ENCODE results near the gene SH2D3A.
A peak's percentile ranks its signal among the peaks of the same experiment; 100 is the strongest.
"Not testable (repeated sequence)": the region's sequence is repeated elsewhere in the genome, so short reads cannot be mapped to it uniquely, and the experiment has no call there.

SH2D3A gene

DNA sequence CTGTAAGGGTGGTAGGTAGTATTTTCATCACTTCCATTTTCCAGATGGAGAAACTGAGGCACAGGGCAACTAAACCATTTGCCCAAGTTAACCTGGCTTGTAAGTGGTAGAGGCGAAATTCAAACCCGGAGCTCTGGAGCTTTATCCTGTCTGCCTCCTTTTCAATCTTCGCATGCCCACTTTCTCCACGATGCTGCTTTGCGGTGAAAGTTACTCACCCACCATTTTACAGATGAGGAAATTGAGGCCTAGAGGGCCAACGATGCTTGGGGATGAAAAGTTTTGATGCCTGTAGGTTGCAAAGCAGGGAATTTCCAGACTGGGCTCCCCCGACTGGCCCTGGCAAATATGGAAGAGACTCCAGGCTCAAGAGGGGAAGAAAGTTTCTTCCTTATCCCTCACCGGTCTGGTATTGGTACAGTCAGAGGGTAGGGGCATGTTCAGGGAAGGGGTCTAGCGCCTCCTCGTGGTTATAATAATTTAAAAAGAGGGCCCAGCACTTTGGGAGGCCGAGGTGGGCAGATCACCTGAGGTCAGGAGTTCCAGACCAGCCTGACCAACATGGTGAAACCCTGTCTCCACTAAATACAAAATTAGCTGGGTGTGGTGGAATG is 1.9 kb upstream of the SH2D3A start:
- H3K9ac ChIP-seq (ENCODE audit: low read depth, low read length) = no peak overlapping the region
- H3K4me1 ChIP-seq (ENCODE audit: control insufficient read depth, insufficient read depth, low read length) = peaks cover 13% of the 10 kb centered on the region
- H3K27me3 ChIP-seq (ENCODE audit: control insufficient read depth, insufficient read depth, low read length) = no peaks in the 10 kb centered on the region
- H3K4me3 ChIP-seq (ENCODE audit: low read depth, low read length) = no peak overlapping the region
- no peaks in the 10 kb centered on the region for H3K36me3 ChIP-seq (ENCODE audit: control insufficient read depth, insufficient read depth, low read length)
- H3K9me3 ChIP-seq (ENCODE audit: control insufficient read depth, insufficient read depth, low read length) = no peaks in the 10 kb centered on the region

- H3K27me3 ChIP-seq (ENCODE audit: control insufficient read depth, insufficient read depth, low read length) = no peaks in the 10 kb centered on the region
- H3K4me3 ChIP-seq (ENCODE audit: low read depth, low read length) = peak overlapping the region; percentile 75
- no peaks in the 10 kb centered on the region for H3K36me3 ChIP-seq (ENCODE audit: control insufficient read depth, insufficient read depth, low read length)
- H3K4me1 ChIP-seq (ENCODE audit: control insufficient read depth, insufficient read depth, low read length) = peaks cover 13% of the 10 kb centered on the region
- no peaks in the 10 kb centered on the region for H3K9me3 ChIP-seq (ENCODE audit: control insufficient read depth, insufficient read depth, low read length)
- no peak overlapping the region for H3K9ac ChIP-seq (ENCODE audit: low read depth, low read length)
Observed at GRCh38 chr19:6768236-6768785, 1.1 kb upstream of the SH2D3A start.

DNA sequence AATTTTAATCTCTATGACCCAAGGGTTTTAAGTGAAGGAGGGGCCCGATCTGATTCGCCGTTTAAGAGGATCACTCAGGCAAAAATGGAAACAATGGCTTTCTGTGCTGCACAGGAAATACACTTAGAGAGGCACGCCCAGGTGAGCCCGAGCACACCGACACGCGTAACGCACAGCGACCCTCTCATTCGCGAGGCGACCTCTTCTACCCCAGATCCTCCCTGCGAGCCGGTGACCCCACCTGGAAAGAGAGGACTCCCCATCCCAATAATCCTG is 216 bp downstream of the SH2D3A start:
- peak overlapping the region; percentile 98 for H3K4me3 ChIP-seq (ENCODE audit: low read depth, low read length)
- H3K36me3 ChIP-seq (ENCODE audit: control insufficient read depth, insufficient read depth, low read length) = no peaks in the 10 kb centered on the region
- no peak overlapping the region for H3K9ac ChIP-seq (ENCODE audit: low read depth, low read length)
- H3K9me3 ChIP-seq (ENCODE audit: control insufficient read depth, insufficient read depth, low read length) = no peaks in the 10 kb centered on the region
- H3K4me1 ChIP-seq (ENCODE audit: control insufficient read depth, insufficient read depth, low read length) = peaks cover 13% of the 10 kb centered on the region
- no peaks in the 10 kb centered on the region for H3K27me3 ChIP-seq (ENCODE audit: control insufficient read depth, insufficient read depth, low read length)

GRCh38 chr19:6766357-6767080 is 716 bp downstream of the SH2D3A start:
- Histone ChIP-seq H3K9ac (ENCODE audit: low read depth, low read length) (no peak overlapping the region), H3K4me1 (ENCODE audit: control insufficient read depth, insufficient read depth, low read length) (peaks cover 13% of the 10 kb centered on the region), H3K9me3 (ENCODE audit: control insufficient read depth, insufficient read depth, low read length) (no peaks in the 10 kb centered on the region), H3K36me3 (ENCODE audit: control insufficient read depth, insufficient read depth, low read length) (no peaks in the 10 kb centered on the region), H3K27me3 (ENCODE audit: control insufficient read depth, insufficient read depth, low read length) (no peaks in the 10 kb centered on the region), H3K4me3 (ENCODE audit: low read depth, low read length) (peak overlapping the region; percentile 98)

DNA sequence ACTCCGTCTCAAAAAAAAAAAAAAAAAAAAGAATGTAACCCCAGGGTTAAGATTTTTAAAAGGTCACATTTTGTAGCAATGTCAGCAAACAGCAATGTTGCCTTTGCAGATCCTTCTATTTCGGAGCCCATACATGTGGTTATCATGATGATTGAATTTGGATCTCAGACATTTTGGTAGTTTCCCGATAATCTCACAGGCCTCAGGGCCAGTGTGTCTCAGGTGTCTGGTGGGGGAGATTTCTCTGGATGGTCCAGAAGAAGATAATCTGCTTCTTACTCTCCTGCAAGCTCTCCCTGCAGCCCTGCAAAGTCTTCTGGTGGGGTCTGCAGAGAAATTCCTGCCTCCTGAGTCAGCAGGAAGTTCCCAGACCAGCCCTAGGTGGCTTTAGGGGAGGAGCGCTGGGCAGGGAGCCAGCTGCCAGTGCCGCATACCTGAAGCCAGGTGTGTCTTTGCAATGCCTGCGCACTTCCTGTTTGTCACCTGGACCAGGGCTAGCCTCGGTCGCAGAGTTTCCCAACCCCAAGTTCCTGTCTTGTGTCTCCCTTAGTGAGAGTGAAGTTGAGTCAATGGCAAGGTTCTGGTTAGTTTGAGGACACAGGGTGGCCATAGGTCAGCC is 1.4 kb downstream of the SH2D3A start:
- peak overlapping the region; percentile 26 for H3K9ac ChIP-seq (ENCODE audit: low read depth, low read length)
- H3K4me1 ChIP-seq (ENCODE audit: control insufficient read depth, insufficient read depth, low read length) = peaks cover 13% of the 10 kb centered on the region
- H3K27me3 ChIP-seq (ENCODE audit: control insufficient read depth, insufficient read depth, low read length) = no peaks in the 10 kb centered on the region
- peak overlapping the region; percentile 98 for H3K4me3 ChIP-seq (ENCODE audit: low read depth, low read length)
- no peaks in the 10 kb centered on the region for H3K9me3 ChIP-seq (ENCODE audit: control insufficient read depth, insufficient read depth, low read length)
- H3K36me3 ChIP-seq (ENCODE audit: control insufficient read depth, insufficient read depth, low read length) = peaks cover under 1% of the 10 kb centered on the region

GRCh38 chr19:6762253-6762797 is 4.9 kb downstream of the SH2D3A start:
- H3K27me3 ChIP-seq (ENCODE audit: control insufficient read depth, insufficient read depth, low read length); H3K9me3 ChIP-seq (ENCODE audit: control insufficient read depth, insufficient read depth, low read length); H3K4me3 ChIP-seq (ENCODE audit: low read depth, low read length); H3K9ac ChIP-seq (ENCODE audit: low read depth, low read length); H3K4me1 ChIP-seq (ENCODE audit: control insufficient read depth, insufficient read depth, low read length): not testable (repeated sequence)
- H3K36me3 ChIP-seq (ENCODE audit: control insufficient read depth, insufficient read depth, low read length) = peaks cover 11% of the 10 kb centered on the region

- Histone ChIP-seq H3K36me3 (ENCODE audit: control insufficient read depth, insufficient read depth, low read length) (peaks cover 11% of the 10 kb centered on the region), H3K4me1 (ENCODE audit: control insufficient read depth, insufficient read depth, low read length) (peaks cover 5% of the 10 kb centered on the region), H3K27me3 (ENCODE audit: control insufficient read depth, insufficient read depth, low read length) (no peaks in the 10 kb centered on the region), H3K9me3 (ENCODE audit: control insufficient read depth, insufficient read depth, low read length) (no peaks in the 10 kb centered on the region), H3K4me3 (ENCODE audit: low read depth, low read length) (no peak overlapping the region), H3K9ac (ENCODE audit: low read depth, low read length) (no peak overlapping the region)
Observed at GRCh38 chr19:6761053-6761676, 6.1 kb downstream of the SH2D3A start.

DNA sequence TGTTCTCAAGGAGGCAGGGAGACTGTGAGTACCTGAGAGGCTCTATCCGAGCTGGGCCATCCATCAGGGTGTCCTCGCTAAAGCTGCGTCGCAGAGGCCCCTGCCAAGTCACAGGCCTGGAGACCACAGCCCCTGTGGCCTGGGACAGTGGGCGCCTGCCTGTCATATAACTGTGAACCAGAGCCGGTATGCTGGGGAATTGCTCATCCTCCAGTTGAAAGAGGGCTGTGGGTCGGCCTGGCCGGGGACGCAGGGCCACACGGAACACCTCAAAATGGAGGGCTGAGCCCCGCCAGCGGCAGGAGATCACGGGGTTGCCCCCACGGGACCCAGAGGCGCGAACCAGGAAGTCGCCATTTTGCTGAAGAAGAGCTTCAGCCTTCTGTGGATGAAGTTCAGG is 6.6 kb downstream of the SH2D3A start:
- Histone ChIP-seq H3K36me3 (ENCODE audit: control insufficient read depth, insufficient read depth, low read length) (peaks cover 11% of the 10 kb centered on the region), H3K9ac (ENCODE audit: low read depth, low read length) (no peak overlapping the region), H3K4me3 (ENCODE audit: low read depth, low read length) (no peak overlapping the region), H3K27me3 (ENCODE audit: control insufficient read depth, insufficient read depth, low read length) (no peaks in the 10 kb centered on the region), H3K9me3 (ENCODE audit: control insufficient read depth, insufficient read depth, low read length) (no peaks in the 10 kb centered on the region), H3K4me1 (ENCODE audit: control insufficient read depth, insufficient read depth, low read length) (peaks cover 1% of the 10 kb centered on the region)

- H3K27me3 ChIP-seq (ENCODE audit: control insufficient read depth, insufficient read depth, low read length) = no peaks in the 10 kb centered on the region
- no peak overlapping the region for H3K4me3 ChIP-seq (ENCODE audit: low read depth, low read length)
- no peaks in the 10 kb centered on the region for H3K9me3 ChIP-seq (ENCODE audit: control insufficient read depth, insufficient read depth, low read length)
- H3K4me1 ChIP-seq (ENCODE audit: control insufficient read depth, insufficient read depth, low read length) = peaks cover 5% of the 10 kb centered on the region
- H3K9ac ChIP-seq (ENCODE audit: low read depth, low read length) = no peak overlapping the region
- peaks cover 33% of the 10 kb centered on the region for H3K36me3 ChIP-seq (ENCODE audit: control insufficient read depth, insufficient read depth, low read length)
Observed at GRCh38 chr19:6754653-6755463, 12.4 kb downstream of the SH2D3A start.

- Histone ChIP-seq H3K36me3 (ENCODE audit: control insufficient read depth, insufficient read depth, low read length) (peaks cover 35% of the 10 kb centered on the region), H3K27me3 (ENCODE audit: control insufficient read depth, insufficient read depth, low read length) (no peaks in the 10 kb centered on the region), H3K4me3 (ENCODE audit: low read depth, low read length) (no peak overlapping the region), H3K4me1 (ENCODE audit: control insufficient read depth, insufficient read depth, low read length) (peaks cover 5% of the 10 kb centered on the region), H3K9me3 (ENCODE audit: control insufficient read depth, insufficient read depth, low read length) (no peaks in the 10 kb centered on the region), H3K9ac (ENCODE audit: low read depth, low read length) (no peak overlapping the region)
Observed at GRCh38 chr19:6754136-6754535, 13.1 kb downstream of the SH2D3A start.

All from iPS-15b (cell line).